Activated CD4-positive, alpha-beta T cell treated with anti-CD3 and anti-CD28 coated beads for 36 hours (primary cell): Measurements from ENCODE around the gene COLQ. TPM values are rescaled to one million over a fixed set of nuclear protein-coding genes. Genes with fewer than 3 reads are reported as not detected.
"Not testable (repeated sequence)": the region's sequence is repeated elsewhere in the genome, so short reads cannot be mapped to it uniquely, and the experiment has no call there.

Source experiments
- ATAC-seq: fragments of 200-7000 bp; cut with Tn5 transposase; one replicate; pipeline ENCODE4 v1.10.0; 2021; ENCODE audit warnings: mild to moderate bottlenecking, moderate library complexity
- CTCF ChIA-PET: fragments of 350-600 bp; sonication (Branson Sonifier 250); formaldehyde crosslinking; loops from one replicate; lab custom pipeline; 2021; ENCODE audit warnings: antibody characterized with exemption; lab: Charles Lee
- POLR2A ChIA-PET: fragments of 350-600 bp; sonication (Branson Sonifier 250); formaldehyde crosslinking; loops from one replicate; lab custom pipeline; 2021; ENCODE audit warnings: antibody characterized with exemption, inconsistent platforms; lab: Charles Lee
- DNase-seq: peaks from one replicate; pipeline ENCODE4 v3.0.0-alpha.2; 2020
- H3K27ac Mint-ChIP-seq: one replicate; pipeline ENCODE4 v1.8.0; 2021; ENCODE audit warnings: mixed read lengths
- H3K27me3 Mint-ChIP-seq: one replicate; pipeline ENCODE4 v1.8.0; 2021; ENCODE audit warnings: mixed read lengths
- H3K36me3 Mint-ChIP-seq: one replicate; pipeline ENCODE4 v1.8.0; 2021; ENCODE audit warnings: low read depth, mixed read lengths
- H3K4me1 Mint-ChIP-seq: one replicate; pipeline ENCODE4 v1.8.0; 2021; ENCODE audit warnings: mixed read lengths
- H3K4me3 Mint-ChIP-seq: one replicate; pipeline ENCODE4 v1.8.0; 2021; ENCODE audit warnings: mild to moderate bottlenecking, moderate library complexity, mixed read lengths
- H3K9me3 Mint-ChIP-seq: one replicate; pipeline ENCODE4 v1.8.0; 2021; ENCODE audit warnings: low read depth, mixed read lengths
- intact Hi-C, 2 experiments: fragments of 100-400 bp; cut with DNase I in 1 of 2; cut with micrococcal nuclease in 1 of 2; formaldehyde crosslinking; loops; one replicate each; pipeline versions ENCODE4 v1.14.2 to v1.15.1; 2022 to 2024; cut with DNase I, micrococcal nuclease
- total RNA-seq, 2 experiments: library from RNA; stranded (reverse); gene quantifications; one replicate each; pipeline ENCODE4 v1.2.3, GENCODE V29; 2021

The COLQ gene
- total RNA-seq, 2 experiments from 2014 or later, result 1.1 to 1.3 TPM

DNA sequence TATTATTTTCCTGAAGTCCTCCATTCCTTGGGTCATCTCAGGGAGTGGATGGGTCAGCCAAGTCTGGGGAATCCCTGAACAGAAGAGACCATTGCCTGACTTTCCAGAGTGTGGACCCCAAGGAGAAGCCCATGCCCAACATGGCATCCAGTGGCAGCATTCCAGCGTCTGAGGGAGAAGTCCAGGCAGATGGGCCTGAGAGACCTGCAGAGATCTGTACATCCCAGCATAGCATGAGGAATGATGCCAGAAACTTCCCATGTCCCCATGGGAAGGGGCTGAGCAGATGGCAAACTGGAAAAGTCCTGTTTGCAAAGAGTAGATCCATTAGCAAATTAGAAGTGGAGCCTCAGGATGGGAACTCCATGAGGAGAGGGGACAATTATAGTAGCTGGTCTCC is 17.6 kb upstream of the COLQ start:
- ChIA-PET CTCF (interaction anchor here (0.6 to 0.7 kb wide), 2 partner anchors 12 to 1689 kb away, joined by 3 to 4 read pairs; no protein-coding TSS in a partner anchor), POLR2A (no interaction called here)
- DNase-seq, result no peak
- H3K4me1 Mint-ChIP-seq, result peaks cover 39% of the 10 kb centered on the region
- H3K9me3 Mint-ChIP-seq, result no peaks in the 10 kb centered on the region
- H3K36me3 Mint-ChIP-seq, result no peaks in the 10 kb centered on the region
- no peak overlapping the region for H3K4me3 Mint-ChIP-seq
- intact Hi-C loops, result loop anchor here in 1 of 2 experiments (5.0 kb wide), 1 partner anchor 112 kb away; the partner anchor contains the start of genes EAF1 and METTL6
- no peaks in the 10 kb centered on the region for H3K27me3 Mint-ChIP-seq
- ATAC-seq, result no peak
- H3K27ac Mint-ChIP-seq, result no peak overlapping the region

DNA sequence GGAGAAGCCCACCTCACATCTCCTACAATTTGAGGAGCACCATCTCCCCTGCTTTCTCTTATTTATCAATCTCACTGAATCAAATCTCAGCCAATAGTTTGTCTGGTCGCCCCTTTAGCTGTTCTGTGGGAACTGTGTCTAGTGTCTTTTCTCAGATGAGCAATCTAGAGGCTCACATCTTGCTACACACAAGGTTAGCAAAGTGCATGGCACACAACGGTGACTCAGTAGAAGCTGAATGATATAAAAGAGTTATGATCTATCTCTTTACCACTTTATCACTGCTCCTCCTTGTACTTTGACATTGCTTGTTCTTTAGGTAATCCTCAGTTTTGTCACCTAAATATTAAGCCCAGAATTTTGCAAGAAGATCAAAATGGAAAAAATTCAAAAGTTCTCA is 16.8 kb upstream of the COLQ start:
- Mint-ChIP-seq H3K36me3 (no peaks in the 10 kb centered on the region), H3K4me1 (peaks cover 39% of the 10 kb centered on the region), H3K4me3 (no peak overlapping the region), H3K27me3 (no peaks in the 10 kb centered on the region), H3K9me3 (no peaks in the 10 kb centered on the region), H3K27ac (no peak overlapping the region)
- ATAC-seq (peak; percentile 40), DNase-seq (peak; percentile 12)
- ChIA-PET CTCF (no interaction called here), POLR2A (no interaction called here)
- intact Hi-C loops, result loop anchor here in 1 of 2 experiments (5.0 kb wide), 1 partner anchor 111 kb away; the partner anchor contains the start of genes EAF1 and METTL6

DNA sequence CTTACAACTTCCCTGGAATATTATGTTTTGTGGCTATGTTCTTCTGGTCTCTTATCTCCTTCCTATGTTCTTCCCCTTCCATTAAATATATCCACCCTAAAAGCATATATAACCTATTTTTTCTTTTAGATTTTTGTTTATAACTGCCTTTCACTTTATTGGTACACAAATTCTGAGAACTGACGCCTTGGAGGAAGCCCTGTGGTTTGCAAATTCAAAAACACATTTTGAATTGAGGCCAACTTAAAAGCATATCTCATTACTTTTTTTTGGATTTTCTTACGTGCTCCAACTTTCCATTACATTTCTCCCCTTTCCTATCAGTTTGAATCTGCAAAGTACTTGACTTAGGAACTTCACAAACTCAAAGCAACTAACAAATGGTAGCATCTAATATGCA is 15.3 kb upstream of the COLQ start:
- Mint-ChIP-seq H3K4me3 (no peak overlapping the region), H3K27me3 (no peaks in the 10 kb centered on the region), H3K9me3 (no peaks in the 10 kb centered on the region), H3K27ac (peak overlapping the region; percentile 42), H3K36me3 (no peaks in the 10 kb centered on the region), H3K4me1 (peaks cover 39% of the 10 kb centered on the region)
- DNase-seq (no peak), ATAC-seq (no peak)
- ChIA-PET CTCF (interaction anchor here (1.2 kb wide), 1 partner anchor 20 kb away, joined by 3 read pairs; no protein-coding TSS in a partner anchor), POLR2A (no interaction called here)
- intact Hi-C loops, result loop anchor here in 1 of 2 experiments (5.0 kb wide), 1 partner anchor 110 kb away; the partner anchor contains the start of genes EAF1 and METTL6

GRCh38 chr3:15535732-15536131 is 14.2 kb upstream of the COLQ start:
- intact Hi-C loops, result loop anchor here in 1 of 2 experiments (5.0 kb wide), 1 partner anchor 108 kb away; the partner anchor contains the start of genes EAF1 and METTL6
- Mint-ChIP-seq H3K27me3 (no peaks in the 10 kb centered on the region), H3K4me3 (no peak overlapping the region), H3K9me3 (no peaks in the 10 kb centered on the region), H3K36me3 (no peaks in the 10 kb centered on the region), H3K4me1 (peaks cover 39% of the 10 kb centered on the region), H3K27ac (peak overlapping the region; percentile 45)
- ChIA-PET POLR2A (no interaction called here), CTCF (interaction anchor here (0.7 to 1.0 kb wide), 2 partner anchors 21 to 117 kb away, joined by 4 to 5 read pairs; no protein-coding TSS in a partner anchor)
- peak; percentile 99 for ATAC-seq
- DNase-seq, result peak; percentile 76

DNA sequence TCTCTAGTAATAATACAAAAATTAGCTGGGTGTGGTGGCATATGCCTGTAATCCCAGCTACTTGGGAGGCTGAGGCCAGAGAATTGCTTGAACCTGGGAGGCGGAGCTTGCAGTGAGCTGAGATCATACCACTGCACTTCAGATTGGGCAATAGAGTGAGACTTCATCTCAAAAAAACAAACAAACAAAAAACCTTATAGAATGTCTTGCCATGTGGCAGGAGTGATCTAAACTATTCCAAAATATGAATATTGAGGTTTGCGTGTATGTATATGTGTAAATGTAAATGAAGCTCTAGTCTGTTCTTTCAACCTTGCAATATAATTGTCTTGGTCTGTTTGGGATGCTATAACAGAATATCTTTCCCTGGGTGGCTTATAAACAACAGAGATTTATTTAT is 11.1 kb upstream of the COLQ start:
- POLR2A ChIA-PET, H3K27me3 Mint-ChIP-seq, H3K36me3 Mint-ChIP-seq, DNase-seq, intact Hi-C loops, H3K4me3 Mint-ChIP-seq, ATAC-seq, H3K9me3 Mint-ChIP-seq, H3K27ac Mint-ChIP-seq: not testable (repeated sequence)
- peaks cover 44% of the 10 kb centered on the region for H3K4me1 Mint-ChIP-seq
- CTCF ChIA-PET, result interaction anchor here (0.7 kb wide), 1 partner anchor 73 kb away, joined by 3 read pairs; no protein-coding TSS in a partner anchor

DNA sequence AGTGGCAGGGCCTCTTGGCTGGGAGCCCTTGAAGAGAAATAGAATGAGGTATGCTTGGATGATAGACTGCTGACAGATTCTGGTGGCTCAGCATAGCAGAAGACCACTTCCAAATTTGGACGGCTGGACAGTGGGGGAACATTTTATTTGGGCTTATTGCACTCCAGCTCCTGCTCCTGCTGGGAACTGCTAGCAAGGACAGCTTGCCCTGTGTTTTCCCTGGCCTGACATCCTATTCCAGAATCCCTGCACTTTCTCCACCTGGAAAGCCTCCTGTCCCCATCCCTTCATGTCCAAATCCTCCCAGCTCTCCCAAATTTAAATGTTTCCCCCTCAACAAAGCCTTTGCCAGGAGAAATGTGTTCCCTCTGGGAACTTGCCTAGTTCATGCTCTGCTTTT is 9.8 kb upstream of the COLQ start:
- ATAC-seq (no peak), DNase-seq (no peak)
- Mint-ChIP-seq H3K27ac (no peak overlapping the region), H3K36me3 (no peaks in the 10 kb centered on the region), H3K4me1 (peaks cover 31% of the 10 kb centered on the region), H3K4me3 (no peak overlapping the region), H3K27me3 (no peaks in the 10 kb centered on the region), H3K9me3 (no peaks in the 10 kb centered on the region)
- intact Hi-C loops, result no loop called here
- POLR2A ChIA-PET, result no interaction called here
- CTCF ChIA-PET, result interaction anchor here (0.6 kb wide), 2 partner anchors 11 to 48 kb away, joined by 3 read pairs; no protein-coding TSS in a partner anchor

- Mint-ChIP-seq H3K27ac (peak overlapping the region; percentile 29), H3K4me3 (no peak overlapping the region), H3K36me3 (no peaks in the 10 kb centered on the region), H3K27me3 (no peaks in the 10 kb centered on the region), H3K9me3 (no peaks in the 10 kb centered on the region), H3K4me1 (peaks cover 17% of the 10 kb centered on the region)
- intact Hi-C loops, result no loop called here
- DNase-seq, result no peak
- CTCF ChIA-PET, result interaction anchor here (0.8 to 1.1 kb wide), 2 partner anchors 10 to 33 kb away, joined by 3 to 6 read pairs; no protein-coding TSS in a partner anchor
- POLR2A ChIA-PET, result no interaction called here
- ATAC-seq, result no peak
Observed at GRCh38 chr3:15528854-15529537, 7.5 kb upstream of the COLQ start.

DNA sequence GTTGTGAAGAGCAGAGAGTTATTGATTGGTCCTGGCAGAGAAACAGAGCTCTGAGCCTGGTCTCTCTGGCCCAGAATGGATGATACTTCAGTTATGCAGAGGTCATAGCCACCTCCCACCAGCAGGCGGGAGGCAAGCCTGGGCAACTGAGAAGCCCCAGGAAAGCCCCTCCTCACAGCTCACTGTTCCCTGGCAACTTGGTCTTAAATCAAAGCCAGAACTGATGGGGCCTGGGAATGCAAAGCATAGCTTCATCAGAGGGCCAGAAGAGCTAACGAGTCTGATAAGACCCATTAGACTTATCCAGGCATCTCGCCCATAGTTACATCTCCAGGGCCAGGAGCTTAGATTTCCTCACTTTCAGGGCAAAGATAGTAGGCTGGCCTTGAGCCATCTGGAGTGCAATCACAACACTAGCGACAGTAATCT is 5.5 kb upstream of the COLQ start:
- CTCF ChIA-PET, result interaction anchor here (0.7 to 1.0 kb wide), 3 partner anchors 12 to 94 kb away, joined by 3 to 4 read pairs (median 3); no protein-coding TSS in a partner anchor
- Mint-ChIP-seq H3K36me3 (no peaks in the 10 kb centered on the region), H3K27me3 (peaks cover 2% of the 10 kb centered on the region), H3K4me1 (peaks cover 17% of the 10 kb centered on the region), H3K9me3 (no peaks in the 10 kb centered on the region), H3K4me3 (no peak overlapping the region), H3K27ac (no peak overlapping the region)
- ATAC-seq (no peak), DNase-seq (peak; percentile 22)
- intact Hi-C loops, result no loop called here
- POLR2A ChIA-PET, result no interaction called here

GRCh38 chr3:15525790-15526189 is 4.3 kb upstream of the COLQ start:
- ChIA-PET CTCF (interaction anchor here (0.6 to 1.1 kb wide), 3 partner anchors 16 to 258 kb away, joined by 3 to 4 read pairs (median 3); no protein-coding TSS in a partner anchor), POLR2A (no interaction called here)
- Mint-ChIP-seq H3K4me1 (peaks cover 24% of the 10 kb centered on the region), H3K27me3 (peaks cover 6% of the 10 kb centered on the region), H3K27ac (no peak overlapping the region), H3K9me3 (no peaks in the 10 kb centered on the region), H3K36me3 (no peaks in the 10 kb centered on the region), H3K4me3 (no peak overlapping the region)
- intact Hi-C loops, result no loop called here
- DNase-seq, result no peak
- no peak for ATAC-seq

DNA sequence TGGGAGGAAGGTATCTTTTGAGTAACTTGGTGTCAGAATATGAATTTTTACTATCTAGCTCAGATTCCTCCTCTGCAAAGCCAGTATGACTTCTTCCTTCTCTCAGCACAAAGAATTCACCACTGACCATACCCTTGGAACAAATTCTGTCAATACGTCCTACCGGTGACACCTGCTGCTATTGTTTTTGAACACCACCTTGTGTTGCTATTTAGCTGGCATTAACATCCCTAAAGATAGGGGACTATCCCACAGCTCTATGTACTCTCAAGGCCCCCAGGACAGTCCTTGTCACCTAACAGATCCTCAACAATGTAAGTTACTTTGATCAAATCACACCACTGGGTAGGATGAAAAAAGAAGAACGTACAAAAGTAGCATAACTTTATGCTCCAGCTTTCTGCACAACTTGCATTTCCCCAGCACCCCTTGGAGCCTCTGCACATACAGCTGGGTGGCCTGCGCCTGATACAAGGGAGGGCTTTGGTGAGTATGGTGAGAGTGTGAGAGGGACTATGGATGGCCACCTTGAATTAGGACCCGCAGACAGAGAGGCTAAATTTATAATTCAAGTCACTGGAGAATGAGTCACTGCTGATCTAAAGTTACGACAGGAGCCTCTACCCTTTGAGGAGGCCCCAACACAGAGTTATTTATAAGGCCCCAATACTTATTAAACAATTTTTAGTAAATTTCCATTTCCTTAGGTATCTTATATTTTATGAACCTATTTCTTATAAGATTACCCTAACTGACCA is 2.3 kb upstream of the COLQ start:
- POLR2A ChIA-PET, result interaction anchor here (0.6 kb wide), 1 partner anchor 63 kb away, joined by 3 read pairs; no protein-coding TSS in a partner anchor
- ATAC-seq (no peak), DNase-seq (no peak)
- peaks cover 15% of the 10 kb centered on the region for H3K4me1 Mint-ChIP-seq
- H3K4me3 Mint-ChIP-seq, result no peak overlapping the region
- intact Hi-C loops, result no loop called here
- no peaks in the 10 kb centered on the region for H3K36me3 Mint-ChIP-seq
- H3K9me3 Mint-ChIP-seq, result no peaks in the 10 kb centered on the region
- no peak overlapping the region for H3K27ac Mint-ChIP-seq
- CTCF ChIA-PET, result interaction anchor here (0.6 kb wide), 1 partner anchor 32 kb away, joined by 4 read pairs; no protein-coding TSS in a partner anchor
- peaks cover 6% of the 10 kb centered on the region for H3K27me3 Mint-ChIP-seq

- intact Hi-C loops, result no loop called here
- CTCF ChIA-PET, result interaction anchor here (0.6 to 0.7 kb wide), 2 partner anchors 95 to 354 kb away, joined by 3 read pairs; no protein-coding TSS in a partner anchor
- no peak for DNase-seq
- no peaks in the 10 kb centered on the region for H3K9me3 Mint-ChIP-seq
- H3K27ac Mint-ChIP-seq, result no peak overlapping the region
- peaks cover 12% of the 10 kb centered on the region for H3K4me1 Mint-ChIP-seq
- peaks cover 6% of the 10 kb centered on the region for H3K27me3 Mint-ChIP-seq
- H3K36me3 Mint-ChIP-seq, result no peaks in the 10 kb centered on the region
- no peak for ATAC-seq
- H3K4me3 Mint-ChIP-seq, result no peak overlapping the region
- POLR2A ChIA-PET, result no interaction called here
Observed at GRCh38 chr3:15522016-15522415, 510 bp upstream of the COLQ start.
